ENCODE measurements around the gene HLTF.

- TF ChIP-seq POLR2A (IDR thresholded peaks at IDR 0.05) (no peak), CTCF (IDR thresholded peaks at IDR 0.05) (no peak)
Observed at GRCh38 chr3:149081772-149082171, 4.6 kb downstream of the HLTF start.

Data from thyroid gland (tissue), 4 donors.